ENCODE measurements around the gene ITIH4.

Gene ITIH4

GRCh38 chr3:52827866-52828376 is 2.6 kb downstream of the ITIH4 start:
- no peak overlapping the region for H3K4me3 ChIP-seq (ENCODE audit: low read length)
- TF ChIP-seq CTCF (conservative IDR thresholded peaks at IDR 0.05; ENCODE audit: low read length) = no peak
- DNase-seq (ENCODE audit: low read depth) = no peak

GRCh38 chr3:52827441-52827840 is 3.0 kb downstream of the ITIH4 start:
- H3K4me3 ChIP-seq (ENCODE audit: low read length) = no peak overlapping the region
- peak; percentile 10 for DNase-seq (ENCODE audit: low read depth)
- TF ChIP-seq CTCF (conservative IDR thresholded peaks at IDR 0.05; ENCODE audit: low read length) = no peak

GRCh38 chr3:52824037-52824436 is 6.4 kb downstream of the ITIH4 start:
- H3K4me3 ChIP-seq (ENCODE audit: low read length) = no peak overlapping the region
- no peak for DNase-seq (ENCODE audit: low read depth)
- TF ChIP-seq CTCF (conservative IDR thresholded peaks at IDR 0.05; ENCODE audit: low read length) = no peak

- no peak for DNase-seq (ENCODE audit: low read depth)
- no peak overlapping the region for H3K4me3 ChIP-seq (ENCODE audit: low read length)
- no peak for TF ChIP-seq CTCF (conservative IDR thresholded peaks at IDR 0.05; ENCODE audit: low read length)
Measured at GRCh38 chr3:52822363-52822762, 8.1 kb downstream of the ITIH4 start.

DNA sequence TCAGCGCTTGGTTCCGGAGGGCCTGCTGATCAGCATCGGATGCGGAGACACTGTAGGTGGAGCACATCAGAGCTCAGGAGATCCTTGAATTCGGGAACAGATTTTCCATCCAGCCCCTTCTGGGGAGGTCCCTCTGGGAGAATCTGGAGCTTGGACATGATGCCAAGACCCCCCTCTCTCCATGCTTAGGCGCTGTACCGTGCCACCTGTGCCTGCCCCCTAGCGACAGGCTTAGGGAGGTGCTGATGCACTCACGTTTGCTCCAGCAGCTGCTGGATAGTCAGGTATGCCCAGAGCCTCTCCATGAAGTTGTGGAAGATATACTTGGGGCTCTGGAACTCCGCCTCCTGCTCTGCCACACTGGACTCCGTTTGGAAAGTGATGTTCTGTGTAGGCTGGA is 9.7 kb downstream of the ITIH4 start:
- no peak for DNase-seq (ENCODE audit: low read depth)
- peak; percentile 53 for TF ChIP-seq CTCF (conservative IDR thresholded peaks at IDR 0.05; ENCODE audit: low read length)
- H3K4me3 ChIP-seq (ENCODE audit: low read length) = no peak overlapping the region

DNA sequence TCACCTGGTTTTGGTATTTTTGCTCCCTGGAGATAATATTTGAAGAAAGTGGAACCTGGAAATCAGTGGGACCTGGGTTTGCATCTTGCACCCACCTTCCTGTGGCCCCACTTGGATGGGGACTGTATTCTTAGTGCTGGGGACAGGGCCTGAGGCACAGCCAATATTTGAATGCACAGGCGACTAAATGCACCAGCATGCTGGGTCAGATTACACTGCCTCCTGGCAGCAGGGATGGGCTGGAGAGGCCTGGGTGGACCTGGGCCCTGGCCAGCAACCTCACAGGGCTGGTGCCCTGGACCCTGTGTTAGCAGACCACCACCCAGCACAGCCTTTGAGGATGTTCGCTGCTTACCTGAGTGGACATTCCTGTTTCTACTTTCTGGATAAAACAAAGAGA is 10.5 kb downstream of the ITIH4 start:
- DNase-seq (ENCODE audit: low read depth) = no peak
- no peak for TF ChIP-seq CTCF (conservative IDR thresholded peaks at IDR 0.05; ENCODE audit: low read length)
- H3K4me3 ChIP-seq (ENCODE audit: low read length) = no peak overlapping the region

DNA sequence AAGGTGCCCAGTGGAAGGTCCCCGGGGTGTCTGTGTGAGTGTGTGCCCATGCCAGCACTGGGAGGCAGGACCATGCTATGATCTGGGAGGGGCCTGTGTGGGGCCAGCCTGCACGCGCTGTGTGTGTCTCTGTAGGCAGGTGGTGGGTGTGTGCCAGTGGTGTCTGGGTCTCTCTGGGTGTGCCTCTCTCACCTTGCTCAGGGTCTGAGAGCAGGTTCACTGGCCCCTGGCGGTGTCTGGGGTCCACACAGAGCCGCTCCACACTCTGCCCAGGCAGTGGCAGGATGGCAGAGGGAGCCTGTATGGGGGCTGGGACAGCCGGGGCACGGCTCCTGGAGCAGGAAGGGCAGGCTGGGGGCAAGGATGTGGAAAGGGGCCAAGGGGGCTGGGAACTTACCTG is 12.6 kb downstream of the ITIH4 start:
- no peak for TF ChIP-seq CTCF (conservative IDR thresholded peaks at IDR 0.05; ENCODE audit: low read length)
- DNase-seq (ENCODE audit: low read depth) = no peak
- no peak overlapping the region for H3K4me3 ChIP-seq (ENCODE audit: low read length)
